ENCODE data around the gene ABCC1. TPM values are rescaled to one million over a fixed set of nuclear protein-coding genes. Genes with fewer than 3 reads are reported as not detected.
"Not testable (repeated sequence)": the region's sequence is repeated elsewhere in the genome, so short reads cannot be mapped to it uniquely, and the experiment has no call there.

The ABCC1 gene
- total and polyA plus RNA-seq, 4 donors = 2.9 to 61.9 (median 43.6) TPM

DNA sequence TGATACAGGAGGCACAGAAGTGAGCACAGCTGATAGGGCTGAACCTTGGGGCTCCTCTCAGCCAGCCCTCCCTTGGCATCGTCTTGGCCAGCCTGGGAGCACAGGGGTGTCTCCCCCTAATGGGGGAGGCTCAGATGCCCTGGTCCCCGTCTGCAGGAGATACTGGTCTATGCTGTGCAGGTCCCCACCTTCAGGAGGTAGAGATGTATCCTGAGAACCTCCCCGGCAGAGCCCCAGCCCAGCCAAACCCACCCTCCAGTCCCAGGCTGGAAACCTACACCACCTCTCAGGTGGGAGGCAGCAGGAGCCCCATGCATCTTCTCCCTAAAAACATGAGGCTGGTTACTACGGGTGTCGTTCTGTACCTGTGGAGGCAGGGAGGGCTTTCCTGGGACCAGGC is 235.2 kb downstream of the ABCC1 start:
- H3K4me1 ChIP-seq (ENCODE audit: control insufficient read depth in 1 of 2, insufficient read depth in 2 of 2, low read length in 2 of 2) = no peaks in the 10 kb centered on the region
- H3K9me3 ChIP-seq (ENCODE audit: control insufficient read depth, low read length) = no peaks in the 10 kb centered on the region
- no peaks in the 10 kb centered on the region for H3K36me3 ChIP-seq (ENCODE audit: control insufficient read depth in 1 of 2, insufficient read depth in 2 of 2, low read length in 1 of 2)
- no peak overlapping the region for H3K27ac ChIP-seq (ENCODE audit: low read depth in 1 of 2, low read length in 2 of 2)
- ATAC-seq (ENCODE audit: low FRiP score) (no peak), DNase-seq (no peak)
- H3K4me3 ChIP-seq (ENCODE audit: low read length in 2 of 2) = no peak overlapping the region
- H3K27me3 ChIP-seq (ENCODE audit: control insufficient read depth in 1 of 2, insufficient read depth in 2 of 2, low read length in 1 of 2) = no peaks in the 10 kb centered on the region
- 86 to 89% methylated on average over 5 of the region's 5 CpGs for WGBS, 2 donors
- intact Hi-C loops (cut with DNase I) = loop anchor here in 1 of 2 donors (10.0 kb wide), 1 partner anchor 760 kb away; no protein-coding TSS in a partner anchor

DNA sequence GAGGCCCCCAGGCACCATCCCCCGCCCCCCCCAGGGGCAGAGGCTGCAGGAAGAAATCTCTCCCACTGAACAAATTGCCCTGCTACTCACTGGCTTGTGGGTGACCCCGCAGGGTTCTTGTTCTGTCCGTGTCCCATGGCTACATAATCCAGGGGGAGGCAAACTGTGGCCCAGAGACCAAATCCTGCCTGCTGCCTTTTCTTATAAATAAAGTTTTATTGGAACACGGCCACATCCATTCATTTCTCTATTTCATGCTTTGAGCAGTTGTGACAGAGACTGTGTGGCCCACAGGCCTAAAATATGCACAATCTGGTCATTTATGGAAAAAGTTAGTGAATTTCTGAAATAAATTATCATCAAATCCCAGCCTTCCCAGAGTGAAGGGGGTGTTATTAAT is 235.7 kb downstream of the ABCC1 start:
- Histone ChIP-seq H3K27ac (ENCODE audit: low read depth in 1 of 2, low read length in 2 of 2) (no peak overlapping the region), H3K9me3 (ENCODE audit: control insufficient read depth, low read length) (no peaks in the 10 kb centered on the region), H3K36me3 (ENCODE audit: control insufficient read depth in 1 of 2, insufficient read depth in 2 of 2, low read length in 1 of 2) (no peaks in the 10 kb centered on the region), H3K27me3 (ENCODE audit: control insufficient read depth in 1 of 2, insufficient read depth in 2 of 2, low read length in 1 of 2) (no peaks in the 10 kb centered on the region), H3K4me3 (ENCODE audit: low read length in 2 of 2) (no peak overlapping the region), H3K4me1 (ENCODE audit: control insufficient read depth in 1 of 2, insufficient read depth in 2 of 2, low read length in 2 of 2) (no peaks in the 10 kb centered on the region)
- DNase-seq (no peak), ATAC-seq (ENCODE audit: low FRiP score) (no peak)
- intact Hi-C loops (cut with DNase I) = loop anchor here in 1 of 2 donors (10.0 kb wide), 1 partner anchor 760 kb away; no protein-coding TSS in a partner anchor
- WGBS, 2 donors = 77 to 82% methylated on average over 4 of the region's 4 CpGs

DNA sequence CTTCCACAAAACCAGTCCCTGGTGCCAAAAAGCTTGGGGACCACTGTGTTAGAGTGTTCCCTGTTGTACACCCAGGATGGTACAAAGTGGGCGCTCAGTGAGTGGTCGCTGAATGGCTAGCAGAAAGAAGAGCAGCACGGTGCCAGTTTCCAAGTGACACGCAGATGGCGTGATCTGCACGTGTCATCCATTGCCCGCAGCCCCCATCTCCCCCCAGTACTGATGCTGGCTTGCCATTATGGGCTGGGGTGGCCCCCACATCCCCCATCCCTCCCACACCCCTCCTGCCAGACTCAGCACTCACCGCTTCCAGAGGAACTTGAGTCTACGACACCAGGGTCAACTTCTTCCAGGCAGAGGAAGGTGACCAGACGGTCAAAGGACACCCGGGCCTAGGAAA is 237.4 kb downstream of the ABCC1 start:
- no peaks in the 10 kb centered on the region for H3K36me3 ChIP-seq (ENCODE audit: control insufficient read depth in 1 of 2, insufficient read depth in 2 of 2, low read length in 1 of 2)
- ATAC-seq (ENCODE audit: low FRiP score) (no peak), DNase-seq (no peak)
- no peak overlapping the region for H3K4me3 ChIP-seq (ENCODE audit: low read length in 2 of 2)
- WGBS, 2 donors = 94 to 98% methylated on average over 11 of the region's 11 CpGs
- intact Hi-C loops (cut with DNase I) = loop anchor here in 1 of 2 donors (10.0 kb wide), 1 partner anchor 762 kb away; no protein-coding TSS in a partner anchor
- no peaks in the 10 kb centered on the region for H3K27me3 ChIP-seq (ENCODE audit: control insufficient read depth in 1 of 2, insufficient read depth in 2 of 2, low read length in 1 of 2)
- no peaks in the 10 kb centered on the region for H3K4me1 ChIP-seq (ENCODE audit: control insufficient read depth in 1 of 2, insufficient read depth in 2 of 2, low read length in 2 of 2)
- H3K9me3 ChIP-seq (ENCODE audit: control insufficient read depth, low read length) = no peaks in the 10 kb centered on the region
- no peak overlapping the region for H3K27ac ChIP-seq (ENCODE audit: low read depth in 1 of 2, low read length in 2 of 2)

DNA sequence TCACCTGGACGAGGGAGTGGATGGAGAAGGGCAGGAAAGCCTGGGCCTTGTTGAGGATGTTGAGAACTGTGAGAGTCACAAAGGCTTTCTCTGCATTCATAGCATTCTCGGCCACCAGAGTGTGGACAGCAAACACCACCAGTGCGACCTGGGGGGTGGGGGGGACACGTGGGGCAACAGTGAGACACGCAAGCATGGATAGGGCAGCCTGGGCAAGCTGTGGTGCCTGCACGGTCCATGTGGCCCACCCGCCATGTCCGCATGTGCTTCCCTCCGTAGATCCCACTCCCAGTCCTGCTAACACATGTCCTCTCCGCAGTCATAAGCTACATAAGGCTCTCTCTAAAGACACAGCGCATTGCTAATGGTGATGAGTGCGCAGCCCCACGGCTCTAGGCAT is 239.4 kb downstream of the ABCC1 start:
- intact Hi-C loops (cut with DNase I) = loop anchor here in 1 of 2 donors (10.0 kb wide), 1 partner anchor 764 kb away; no protein-coding TSS in a partner anchor

DNA sequence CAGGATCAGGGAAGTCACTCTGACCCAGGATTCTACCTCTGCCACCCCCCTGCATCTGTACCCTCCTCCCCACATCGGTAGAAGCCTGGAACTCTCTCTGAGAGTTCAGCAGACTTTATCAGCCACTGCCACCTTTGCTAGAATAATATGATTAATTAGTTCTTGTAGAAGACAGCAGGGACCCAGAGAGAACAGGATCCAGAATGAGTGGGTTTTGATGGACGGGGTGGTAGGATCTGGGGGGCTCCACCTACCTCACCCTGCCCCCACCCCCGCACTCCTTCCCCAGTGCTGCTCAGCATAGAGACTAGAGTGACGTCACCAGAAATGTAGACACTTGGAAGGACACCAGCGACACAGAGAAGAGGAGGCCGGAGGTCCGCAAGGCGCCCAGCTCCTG is 240.4 kb downstream of the ABCC1 start:
- H3K9me3 ChIP-seq (ENCODE audit: control insufficient read depth, low read length) = no peaks in the 10 kb centered on the region
- no peak overlapping the region for H3K27ac ChIP-seq (ENCODE audit: low read depth in 1 of 2, low read length in 2 of 2)
- H3K36me3 ChIP-seq (ENCODE audit: control insufficient read depth in 1 of 2, insufficient read depth in 2 of 2, low read length in 1 of 2) = no peaks in the 10 kb centered on the region
- WGBS, 2 donors = 66 to 70% methylated on average over 8 of the region's 8 CpGs
- ATAC-seq (ENCODE audit: low FRiP score) (no peak), DNase-seq (no peak)
- no peaks in the 10 kb centered on the region for H3K27me3 ChIP-seq (ENCODE audit: control insufficient read depth in 1 of 2, insufficient read depth in 2 of 2, low read length in 1 of 2)
- no peak overlapping the region for H3K4me3 ChIP-seq (ENCODE audit: low read length in 2 of 2)
- H3K4me1 ChIP-seq (ENCODE audit: control insufficient read depth in 1 of 2, insufficient read depth in 2 of 2, low read length in 2 of 2) = no peaks in the 10 kb centered on the region
- intact Hi-C loops (cut with DNase I) = loop anchor here (5.0 to 10.0 kb wide), 2 partner anchors 548 to 765 kb away; partner anchors contain the start of gene MARF1 (in 1 of the 2)

More for the DNA sequence above, 239.4 kb downstream of the ABCC1 start:
- no peaks in the 10 kb centered on the region for H3K36me3 ChIP-seq (ENCODE audit: control insufficient read depth in 1 of 2, insufficient read depth in 2 of 2, low read length in 1 of 2)
- WGBS, 2 donors = 88 to 90% methylated on average over 13 of the region's 13 CpGs
- H3K27ac ChIP-seq (ENCODE audit: low read depth in 1 of 2, low read length in 2 of 2) = no peak overlapping the region
- no peaks in the 10 kb centered on the region for H3K4me1 ChIP-seq (ENCODE audit: control insufficient read depth in 1 of 2, insufficient read depth in 2 of 2, low read length in 2 of 2)
- no peak for ATAC-seq (ENCODE audit: low FRiP score)
- H3K4me3 ChIP-seq (ENCODE audit: low read length in 2 of 2) = no peak overlapping the region
- DNase-seq = peak in 1 of 2 donors; percentile 47
- no peaks in the 10 kb centered on the region for H3K9me3 ChIP-seq (ENCODE audit: control insufficient read depth, low read length)
- H3K27me3 ChIP-seq (ENCODE audit: control insufficient read depth in 1 of 2, insufficient read depth in 2 of 2, low read length in 1 of 2) = no peaks in the 10 kb centered on the region

- intact Hi-C loops (cut with DNase I) = loop anchor here in 1 of 2 donors (5.0 kb wide), 1 partner anchor 548 kb away; the partner anchor contains the start of gene MARF1
These were observed 241.1 kb downstream of the ABCC1 start for GRCh38 chr16:16190546-16190945.

DNA sequence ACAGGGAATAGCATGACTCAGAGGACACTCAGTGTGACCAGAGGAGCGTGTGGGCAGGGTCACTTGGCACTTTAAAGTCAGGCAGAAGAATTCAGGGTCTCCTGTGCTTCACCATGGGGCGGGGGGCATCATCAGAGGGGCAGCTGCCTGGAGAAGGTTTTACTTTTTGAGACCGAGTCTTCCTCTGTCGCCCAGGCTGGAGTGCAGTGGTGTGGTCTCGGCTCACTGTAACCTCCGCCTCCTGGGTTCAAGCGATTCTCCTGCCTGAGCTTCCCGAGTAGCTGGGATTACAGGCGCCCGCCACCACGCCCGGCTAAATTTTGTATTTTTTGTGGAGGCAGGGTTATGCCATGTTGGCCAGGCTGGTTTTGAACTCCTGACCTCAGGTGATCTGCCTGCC is 241.6 kb downstream of the ABCC1 start:
- H3K36me3 ChIP-seq (ENCODE audit: control insufficient read depth in 1 of 2, insufficient read depth in 2 of 2, low read length in 1 of 2); H3K27ac ChIP-seq (ENCODE audit: low read depth in 1 of 2, low read length in 2 of 2); H3K4me1 ChIP-seq (ENCODE audit: control insufficient read depth in 1 of 2, insufficient read depth in 2 of 2, low read length in 2 of 2); H3K4me3 ChIP-seq (ENCODE audit: low read length in 2 of 2); H3K27me3 ChIP-seq (ENCODE audit: control insufficient read depth in 1 of 2, insufficient read depth in 2 of 2, low read length in 1 of 2); H3K9me3 ChIP-seq (ENCODE audit: control insufficient read depth, low read length); ATAC-seq (ENCODE audit: low FRiP score): not testable (repeated sequence)
- WGBS, 2 donors = 93% methylated on average over 12 of the region's 12 CpGs
- DNase-seq = peak in 1 of 2 donors; percentile 54
- intact Hi-C loops (cut with DNase I) = loop anchor here in 1 of 2 donors (5.0 kb wide), 1 partner anchor 549 kb away; the partner anchor contains the start of gene MARF1

More at GRCh38 chr16:16190546-16190945, 241.1 kb downstream of the ABCC1 start:
- ATAC-seq (ENCODE audit: low FRiP score) (no peak), DNase-seq (no peak)
- Histone ChIP-seq H3K9me3 (ENCODE audit: control insufficient read depth, low read length) (no peaks in the 10 kb centered on the region), H3K36me3 (ENCODE audit: control insufficient read depth in 1 of 2, insufficient read depth in 2 of 2, low read length in 1 of 2) (no peaks in the 10 kb centered on the region), H3K27ac (ENCODE audit: low read depth in 1 of 2, low read length in 2 of 2) (no peak overlapping the region), H3K4me1 (ENCODE audit: control insufficient read depth in 1 of 2, insufficient read depth in 2 of 2, low read length in 2 of 2) (no peaks in the 10 kb centered on the region), H3K4me3 (ENCODE audit: low read length in 2 of 2) (no peak overlapping the region), H3K27me3 (ENCODE audit: control insufficient read depth in 1 of 2, insufficient read depth in 2 of 2, low read length in 1 of 2) (no peaks in the 10 kb centered on the region)
- 88% methylated on average over 4 to 5 of the region's 5 CpGs for WGBS, 2 donors

DNA sequence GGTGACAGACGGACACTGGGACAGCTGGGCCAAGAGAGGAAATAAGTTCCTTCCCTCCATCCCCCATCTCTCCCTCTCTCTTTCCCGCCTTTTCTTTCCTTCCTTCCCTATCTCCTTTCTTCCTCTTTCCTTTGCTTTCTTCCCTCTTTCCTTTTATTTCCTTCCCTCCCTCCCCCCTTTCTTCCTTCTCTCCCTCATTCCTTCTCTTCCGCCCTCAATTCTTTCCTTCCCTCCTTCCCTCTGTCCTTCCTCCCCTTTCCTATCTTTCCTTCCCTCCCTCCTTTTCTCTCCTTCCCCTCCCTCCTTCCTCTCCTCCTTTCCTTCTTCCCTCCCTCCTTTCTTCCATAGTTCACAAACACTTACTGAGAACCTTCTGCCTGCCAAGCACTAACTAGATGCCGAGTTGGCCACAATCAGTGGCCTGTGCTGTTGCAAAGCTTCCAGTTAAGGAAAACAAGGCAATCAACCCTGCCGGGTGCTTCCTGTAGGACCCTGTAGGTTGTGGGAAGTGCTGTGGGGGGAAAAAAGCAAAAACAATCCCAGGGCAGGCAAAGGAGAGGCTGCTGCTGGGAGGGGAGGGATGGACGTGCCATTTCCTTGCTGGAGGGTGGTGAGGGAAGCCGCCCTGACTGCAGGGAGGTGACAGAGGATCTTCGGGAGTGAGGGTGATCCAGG is 242.2 kb downstream of the ABCC1 start:
- ATAC-seq (ENCODE audit: low FRiP score) (no peak), DNase-seq (no peak)
- Histone ChIP-seq H3K27me3 (ENCODE audit: control insufficient read depth in 1 of 2, insufficient read depth in 2 of 2, low read length in 1 of 2) (no peaks in the 10 kb centered on the region), H3K9me3 (ENCODE audit: control insufficient read depth, low read length) (no peaks in the 10 kb centered on the region), H3K36me3 (ENCODE audit: control insufficient read depth in 1 of 2, insufficient read depth in 2 of 2, low read length in 1 of 2) (no peaks in the 10 kb centered on the region), H3K4me1 (ENCODE audit: control insufficient read depth in 1 of 2, insufficient read depth in 2 of 2, low read length in 2 of 2) (no peaks in the 10 kb centered on the region), H3K4me3 (ENCODE audit: low read length in 2 of 2) (no peak overlapping the region), H3K27ac (ENCODE audit: low read depth in 1 of 2, low read length in 2 of 2) (no peak overlapping the region)
- 63 to 72% methylated on average over 7 to 8 of the region's 8 CpGs for WGBS, 2 donors
- intact Hi-C loops (cut with DNase I) = loop anchor here in 1 of 2 donors (5.0 kb wide), 1 partner anchor 549 kb away; the partner anchor contains the start of gene MARF1

Data from aorta (tissue), 5 donors.